ENCODE measurements around the gene NFASC.
A peak's percentile ranks its signal among the peaks of the same experiment; 100 is the strongest.

The NFASC gene

GRCh38 chr1:205064301-205064700 is 193.6 kb downstream of the NFASC start:
- DNase-seq, result peak in 1 of 2 donors; percentile 46
- Histone ChIP-seq H3K4me3 (no peak overlapping the region), H3K36me3 (no peaks in the 10 kb centered on the region), H3K27me3 (no peaks in the 10 kb centered on the region), H3K27ac (no peak overlapping the region), H3K9me3 (no peaks in the 10 kb centered on the region), H3K4me1 (peaks cover 0 to 7% (median 2%) of the 10 kb centered on the region in 4 donors)
- TF ChIP-seq, protein P1, sequence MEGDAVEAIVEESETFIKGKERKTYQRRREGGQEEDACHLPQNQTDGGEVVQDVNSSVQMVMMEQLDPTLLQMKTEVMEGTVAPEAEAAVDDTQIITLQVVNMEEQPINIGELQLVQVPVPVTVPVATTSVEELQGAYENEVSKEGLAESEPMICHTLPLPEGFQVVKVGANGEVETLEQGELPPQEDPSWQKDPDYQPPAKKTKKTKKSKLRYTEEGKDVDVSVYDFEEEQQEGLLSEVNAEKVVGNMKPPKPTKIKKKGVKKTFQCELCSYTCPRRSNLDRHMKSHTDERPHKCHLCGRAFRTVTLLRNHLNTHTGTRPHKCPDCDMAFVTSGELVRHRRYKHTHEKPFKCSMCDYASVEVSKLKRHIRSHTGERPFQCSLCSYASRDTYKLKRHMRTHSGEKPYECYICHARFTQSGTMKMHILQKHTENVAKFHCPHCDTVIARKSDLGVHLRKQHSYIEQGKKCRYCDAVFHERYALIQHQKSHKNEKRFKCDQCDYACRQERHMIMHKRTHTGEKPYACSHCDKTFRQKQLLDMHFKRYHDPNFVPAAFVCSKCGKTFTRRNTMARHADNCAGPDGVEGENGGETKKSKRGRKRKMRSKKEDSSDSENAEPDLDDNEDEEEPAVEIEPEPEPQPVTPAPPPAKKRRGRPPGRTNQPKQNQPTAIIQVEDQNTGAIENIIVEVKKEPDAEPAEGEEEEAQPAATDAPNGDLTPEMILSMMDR (IDR thresholded peaks at IDR 0.05), result no peak
- intact Hi-C loops (cut with DNase I; ENCODE audit: low total_unique reads), result loop anchor here (5.0 kb wide), 1 partner anchor 77 kb away; no protein-coding TSS in a partner anchor

DNA sequence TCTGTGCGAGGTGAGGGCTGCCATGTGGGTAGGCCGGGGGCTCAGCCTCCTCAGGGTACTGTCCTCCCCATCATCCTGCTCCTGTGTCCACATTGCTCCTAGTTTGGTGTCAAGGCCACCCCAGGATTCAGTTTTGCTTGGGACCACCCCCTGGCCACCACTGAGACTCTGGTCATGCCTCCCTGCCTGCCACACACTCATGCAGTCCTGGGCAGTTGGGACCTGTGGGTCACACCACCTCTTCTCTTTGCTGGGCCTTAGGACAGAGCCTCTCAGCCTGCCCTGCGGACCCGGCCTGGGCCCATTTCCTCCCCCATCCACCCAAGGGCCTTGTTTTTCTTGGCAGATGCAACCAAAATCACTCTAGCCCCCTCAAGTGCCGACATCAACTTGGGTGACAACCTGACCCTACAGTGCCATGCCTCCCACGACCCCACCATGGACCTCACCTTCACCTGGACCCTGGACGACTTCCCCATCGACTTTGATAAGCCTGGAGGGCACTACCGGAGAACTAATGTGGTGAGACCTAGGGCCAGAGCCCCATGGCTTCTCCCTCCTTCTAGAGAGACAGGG is 194.2 kb downstream of the NFASC start:
- TF ChIP-seq, protein P1 (IDR thresholded peaks at IDR 0.05), result no peak
- peak in 1 of 2 donors; percentile 25 for DNase-seq
- peaks cover 0 to 7% (median 2%) of the 10 kb centered on the region in 4 donors for H3K4me1 ChIP-seq
- intact Hi-C loops (cut with DNase I; ENCODE audit: low total_unique reads), result loop anchor here (5.0 kb wide), 1 partner anchor 78 kb away; no protein-coding TSS in a partner anchor
- H3K27ac ChIP-seq, result no peak overlapping the region
- no peaks in the 10 kb centered on the region for H3K36me3 ChIP-seq
- no peaks in the 10 kb centered on the region for H3K9me3 ChIP-seq
- H3K4me3 ChIP-seq, result no peak overlapping the region
- H3K27me3 ChIP-seq, result no peaks in the 10 kb centered on the region

DNA sequence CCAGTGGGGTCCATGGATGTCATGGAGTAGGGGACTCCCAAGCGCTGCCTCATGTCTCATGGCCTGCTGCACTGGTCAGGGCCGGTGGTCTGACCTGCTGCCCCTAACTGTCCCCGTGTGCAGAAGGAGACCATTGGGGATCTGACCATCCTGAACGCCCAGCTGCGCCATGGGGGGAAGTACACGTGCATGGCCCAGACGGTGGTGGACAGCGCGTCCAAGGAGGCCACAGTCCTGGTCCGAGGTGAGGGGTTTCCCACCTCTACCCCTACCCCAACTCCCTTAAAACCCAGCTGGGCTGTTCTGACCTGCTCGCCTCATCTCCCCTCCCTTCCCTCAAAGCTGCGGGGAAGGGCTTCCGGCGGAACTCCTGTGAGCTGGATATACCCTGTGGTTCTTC is 195.0 kb downstream of the NFASC start:
- Histone ChIP-seq H3K27ac (no peak overlapping the region), H3K36me3 (no peaks in the 10 kb centered on the region), H3K4me3 (no peak overlapping the region), H3K27me3 (no peaks in the 10 kb centered on the region), H3K4me1 (peaks cover 0 to 7% (median 2%) of the 10 kb centered on the region in 4 donors), H3K9me3 (no peaks in the 10 kb centered on the region)
- DNase-seq, result peak in 1 of 2 donors; percentile 34
- intact Hi-C loops (cut with DNase I; ENCODE audit: low total_unique reads), result no loop called here
- TF ChIP-seq, protein P1 (IDR thresholded peaks at IDR 0.05), result no peak

DNA sequence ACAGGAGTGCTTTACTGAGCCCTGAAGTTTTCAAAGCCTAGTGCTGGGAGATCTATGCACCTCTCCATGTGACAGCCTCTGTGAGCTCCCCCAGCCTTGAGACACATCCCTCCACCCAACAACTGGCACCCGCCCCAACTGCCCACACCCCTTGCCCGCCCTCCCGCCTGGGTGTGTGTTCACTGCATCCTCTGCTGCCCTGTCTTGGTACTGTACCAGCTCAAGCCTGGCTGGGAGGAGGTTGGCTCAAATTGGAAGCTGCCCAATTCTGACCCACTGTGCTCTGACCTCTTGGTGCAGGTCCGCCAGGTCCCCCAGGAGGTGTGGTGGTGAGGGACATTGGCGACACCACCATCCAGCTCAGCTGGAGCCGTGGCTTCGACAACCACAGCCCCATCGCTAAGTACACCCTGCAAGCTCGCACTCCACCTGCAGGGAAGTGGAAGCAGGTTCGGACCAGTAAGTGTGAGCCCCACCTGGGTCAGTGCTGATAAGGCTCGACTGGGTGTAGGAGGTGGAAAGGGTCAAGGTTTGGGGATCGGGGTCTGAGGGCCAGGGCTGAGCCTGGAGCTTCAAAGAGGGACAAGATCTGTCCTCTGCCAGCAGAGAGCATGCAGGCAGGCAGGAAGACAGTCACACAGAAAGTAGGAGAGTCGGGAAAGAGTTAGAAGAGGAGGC is 195.6 kb downstream of the NFASC start:
- Histone ChIP-seq H3K27me3 (no peaks in the 10 kb centered on the region), H3K36me3 (no peaks in the 10 kb centered on the region), H3K27ac (no peak overlapping the region), H3K4me1 (peaks cover 0 to 6% (median 2%) of the 10 kb centered on the region in 4 donors), H3K4me3 (no peak overlapping the region), H3K9me3 (no peaks in the 10 kb centered on the region)
- DNase-seq, result peak in 1 of 2 donors; percentile 56
- intact Hi-C loops (cut with DNase I; ENCODE audit: low total_unique reads), result no loop called here
- TF ChIP-seq, protein P1 (IDR thresholded peaks at IDR 0.05), result no peak

GRCh38 chr1:205067031-205067430 is 196.4 kb downstream of the NFASC start:
- Histone ChIP-seq H3K4me1 (no peaks in the 10 kb centered on the region), H3K27ac (no peak overlapping the region), H3K36me3 (no peaks in the 10 kb centered on the region), H3K9me3 (no peaks in the 10 kb centered on the region), H3K4me3 (no peak overlapping the region), H3K27me3 (no peaks in the 10 kb centered on the region)
- intact Hi-C loops (cut with DNase I; ENCODE audit: low total_unique reads), result no loop called here
- DNase-seq, result peak in 1 of 2 donors; percentile 49
- TF ChIP-seq, protein P1 (IDR thresholded peaks at IDR 0.05), result no peak
